Spleen (tissue), 7 donors: ENCODE measurements around the gene CSH2.

Source experiments
- CTCF ChIP-seq, 11 experiments: fragments of 200-600 bp in 7 of 11; fragments of 450-650 bp in 4 of 11; sonication (generic) in 4 of 11; IDR thresholded peaks in 8 of 11; conservative IDR thresholded peaks in 3 of 11; 1 replicate in 7 of 11; 2 replicates in 4 of 11; pipeline versions ENCODE4 v1.4.0 to v1.8.0; 2016 to 2021; ENCODE audit warnings: antibody characterized with exemption in 11 of 11, inconsistent platforms in 4 of 11, mild to moderate bottlenecking in 1 of 11
- POLR2A ChIP-seq, 3 donors: fragments of 450-650 bp; IDR thresholded peaks; one replicate each; pipeline ENCODE4 v1.5.1; 2017; ENCODE audit warnings: antibody characterized with exemption in 3 of 3, mild to moderate bottlenecking in 1 of 3
- POLR2AphosphoS5 ChIP-seq, 3 donors: sonication (generic); formaldehyde crosslinking; IDR thresholded peaks; one replicate each; pipeline ENCODE4 v1.5.1; 2017; ENCODE audit warnings: antibody characterized with exemption in 3 of 3
- donor health status: DM: no; HTN: no; CAD: no; lungs with moderate emphysema.
- donor health status: DM: no; HTN: no; CAD: no.
- donor health status: DM: no; HTN: no; CAD: no.

GRCh38 chr17:63910096-63910495 is 36.6 kb upstream of the CSH2 start:
- TF ChIP-seq CTCF (IDR thresholded peaks at IDR 0.05 in 8 of 11, conservative IDR thresholded peaks at IDR 0.05 in 3 of 11) (no peak), POLR2A (IDR thresholded peaks at IDR 0.05) (no peak), POLR2AphosphoS5 (IDR thresholded peaks at IDR 0.05) (no peak)
